HG02938 (cell line): ENCODE results near the gene PTPRE.

Source experiments
- ATAC-seq: cut with Tn5 transposase; IDR thresholded peaks from one replicate; pipeline ENCODE4 v1.9.1; 2021; ENCODE audit warnings: mild to moderate bottlenecking, moderate library complexity; ENCODE audit not compliant: unreplicated experiment

Gene PTPRE

GRCh38 chr10:127907411-127908105 is 655 bp downstream of the PTPRE start:
- no peak for ATAC-seq

GRCh38 chr10:127908106-127908958 is 1.4 kb downstream of the PTPRE start:
- no peak for ATAC-seq

GRCh38 chr10:127908959-127909267 is 2.0 kb downstream of the PTPRE start:
- no peak for ATAC-seq

GRCh38 chr10:127909716-127910463 is 3.0 kb downstream of the PTPRE start:
- no peak for ATAC-seq

GRCh38 chr10:127910464-127910770 is 3.5 kb downstream of the PTPRE start:
- ATAC-seq = no peak

GRCh38 chr10:127911218-127911866 is 4.4 kb downstream of the PTPRE start:
- ATAC-seq = no peak

- ATAC-seq = no peak
These were observed 5.0 kb downstream of the PTPRE start for GRCh38 chr10:127911867-127912257.

GRCh38 chr10:127912607-127913367 is 5.9 kb downstream of the PTPRE start:
- ATAC-seq = no peak

- ATAC-seq = no peak
These were observed 6.5 kb downstream of the PTPRE start for GRCh38 chr10:127913368-127913759.

GRCh38 chr10:127915324-127915723 is 8.4 kb downstream of the PTPRE start:
- no peak for ATAC-seq

- no peak for ATAC-seq
These were observed 9.9 kb downstream of the PTPRE start for GRCh38 chr10:127916826-127917225.

GRCh38 chr10:127918572-127918971 is 11.7 kb downstream of the PTPRE start:
- ATAC-seq = no peak

- no peak for ATAC-seq
These were observed 12.7 kb downstream of the PTPRE start for GRCh38 chr10:127919418-127920271.

- ATAC-seq = no peak
These were observed 13.6 kb downstream of the PTPRE start for GRCh38 chr10:127920306-127921074.

- ATAC-seq = no peak
These were observed 14.3 kb downstream of the PTPRE start for GRCh38 chr10:127921075-127921752.

GRCh38 chr10:127921753-127922145 is 14.8 kb downstream of the PTPRE start:
- ATAC-seq = no peak

GRCh38 chr10:127922206-127922605 is 15.3 kb downstream of the PTPRE start:
- no peak for ATAC-seq

GRCh38 chr10:127922675-127923366 is 15.9 kb downstream of the PTPRE start:
- no peak for ATAC-seq
